ENCODE results near the gene PSMD4. TPM values are rescaled to one million over a fixed set of nuclear protein-coding genes. Genes with fewer than 3 reads are reported as not detected.

Gene PSMD4
- total and polyA plus RNA-seq, 2 of the 8 experiments (the other 6 are each of a cell fraction or from before 2014, with no cell fraction given), result 216 to 284 TPM

DNA sequence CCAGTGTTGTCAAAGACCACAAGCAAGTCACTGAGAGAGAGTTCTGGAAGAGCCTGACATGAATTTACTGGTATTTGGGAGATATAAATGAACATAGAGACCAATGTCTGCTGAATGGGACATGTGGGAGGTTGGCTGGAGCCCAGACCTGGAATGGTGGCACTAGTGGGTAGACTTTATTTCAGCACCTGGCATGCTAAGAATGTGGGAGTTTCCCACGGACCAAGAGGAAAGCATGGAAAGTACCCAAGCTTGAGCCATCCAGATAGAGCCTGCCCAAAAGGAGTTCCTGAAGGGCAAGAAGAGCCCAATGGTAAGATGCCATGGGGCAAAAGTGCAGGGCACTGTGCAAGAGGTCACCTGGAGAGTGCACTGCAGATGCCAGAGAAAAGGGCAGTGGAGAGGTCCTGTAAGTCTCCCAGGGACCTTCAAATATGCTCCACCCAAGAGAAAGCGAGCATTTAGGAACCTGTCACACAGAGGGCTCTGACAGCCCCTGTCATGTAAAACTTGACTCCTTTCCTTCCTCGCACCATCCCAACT lies 19.5 kb downstream of the PSMD4 start:
- WGBS, 2 experiments (ENCODE audit: extremely low coverage in 1 of 2, insufficient coverage in 1 of 2, insufficient read length in 1 of 2, insufficient replicate concordance in 2 of 2, low coverage in 1 of 2, low lambda C conversion rate in 2 of 2, missing lambda C conversion rate in 1 of 2), result 98% methylated on average over 3 of the region's 3 CpGs; no CpG with 5 or more reads in 1 of the 2 experiments
- H2AK5ac ChIP-seq (ENCODE audit: low read depth, low read length), result no peak overlapping the region
- no peaks in the 10 kb centered on the region for H3K9me3 ChIP-seq (ENCODE audit: insufficient read depth in 2 of 2, low read depth in 1 of 2, low read length in 1 of 2)
- H3K4me1 ChIP-seq (replicated peaks in 1 of 4; ENCODE audit: control insufficient read depth in 3 of 4, insufficient read depth in 4 of 4, low read length in 3 of 4), result no peaks in the 10 kb centered on the region
- H3K14ac ChIP-seq (ENCODE audit: insufficient read length), result no peak overlapping the region
- FAIRE-seq, result no peak
- H2AFZ ChIP-seq (ENCODE audit: low read length), result no peak overlapping the region
- no peaks in the 10 kb centered on the region for H3K79me2 ChIP-seq (ENCODE audit: control insufficient read depth in 1 of 2, insufficient read depth in 2 of 2, low read length in 2 of 2)
- no peak for DNase-seq (ENCODE audit: low read depth in 1 of 2, low spot score in 2 of 2)
- H3K4me3 ChIP-seq (ENCODE audit: extremely low read depth in 1 of 4, insufficient read depth in 2 of 4, low read depth in 3 of 4, low read length in 4 of 4), result no peak overlapping the region
- H2BK12ac ChIP-seq (ENCODE audit: low read depth, low read length), result no peak overlapping the region
- no peak overlapping the region for H3K4ac ChIP-seq (replicated peaks; ENCODE audit: insufficient read length, low read depth, low read length)
- 0 out of 8 replicates have a peak, but pooled peaks cover 0 to 6% (median 0%) of the 10 kb centered on the region in 4 experiments for H3K36me3 ChIP-seq (ENCODE audit: control insufficient read depth in 2 of 4, insufficient read depth in 4 of 4, low read length in 3 of 4)
- TF ChIP-seq RXRA (IDR thresholded peaks at IDR 0.05; ENCODE audit: insufficient read depth, low read depth, low read length) (no peak), HDAC2 (IDR thresholded peaks at IDR 0.05; ENCODE audit: borderline replicate concordance in 1 of 2, low read depth in 2 of 2, low read length in 2 of 2) (no peak), TEAD4 (IDR thresholded peaks at IDR 0.05; ENCODE audit: low read depth, low read length) (peak; percentile 44; the same call in 1 of the 2 replicates)
- H3K4me2 ChIP-seq (ENCODE audit: insufficient read depth in 1 of 2, low read depth in 2 of 2, low read length in 2 of 2), result no peak overlapping the region
- H4K5ac ChIP-seq (ENCODE audit: insufficient read length, low read depth, low read length), result no peak overlapping the region
- no peak overlapping the region for H4K8ac ChIP-seq (ENCODE audit: extremely low read depth, insufficient read depth, low read length)
- ChIA-PET CTCF (ENCODE audit: partially characterized antibody) (interaction anchor here (0.7 to 1.6 kb wide), 2 partner anchors 13 to 18 kb away, joined by 3 to 5 read pairs; no protein-coding TSS in a partner anchor), POLR2A (ENCODE audit: partially characterized antibody) (interaction anchor here (1.0 to 8.0 kb wide), 2 partner anchors 6 to 108 kb away, joined by 4 to 46 read pairs; partner anchors contain the start of genes LYSMD1, SCNM1 and ZNF687)
- no peaks in the 10 kb centered on the region for H3K27me3 ChIP-seq (replicated peaks in 1 of 4; ENCODE audit: control insufficient read depth in 3 of 4, extremely low read depth in 1 of 4, insufficient read depth in 3 of 4, low read length in 3 of 4)
- H3K9ac ChIP-seq (replicated peaks in 1 of 4; ENCODE audit: extremely low read depth in 1 of 4, low read depth in 3 of 4, low read length in 3 of 4), result no peak overlapping the region
- no peak overlapping the region for H2BK20ac ChIP-seq (ENCODE audit: low read length)
- no peak overlapping the region for H3K18ac ChIP-seq (ENCODE audit: extremely low read depth, low read length)
- H4K20me1 ChIP-seq (replicated peaks in 1 of 2; ENCODE audit: control insufficient read depth in 1 of 2, insufficient read depth in 2 of 2, low read length in 2 of 2), result peaks cover 0 to 2% of the 10 kb centered on the region in 2 experiments
- H2BK120ac ChIP-seq (replicated peaks; ENCODE audit: low read depth, low read length), result no peak overlapping the region
- no peak overlapping the region for H4K91ac ChIP-seq (replicated peaks; ENCODE audit: insufficient read length, low read length)
- H3K23me2 ChIP-seq (ENCODE audit: low read depth, low read length), result no peaks in the 10 kb centered on the region
- H3K23ac ChIP-seq (ENCODE audit: insufficient read length), result no peak overlapping the region
- H2BK15ac ChIP-seq (ENCODE audit: low read length), result no peak overlapping the region
- no peaks in the 10 kb centered on the region for H3K79me1 ChIP-seq (ENCODE audit: low read depth, low read length)
- no peak overlapping the region for H3K56ac ChIP-seq (replicated peaks; ENCODE audit: insufficient read length, low read depth, low read length)
- H2BK5ac ChIP-seq (ENCODE audit: low read depth, low read length), result no peak overlapping the region
- no peak overlapping the region for H3K27ac ChIP-seq (ENCODE audit: low read depth, low read length)

Measured in H1 (cell line).